ENCODE results near the gene TBC1D8. TPM values are rescaled to one million over a fixed set of nuclear protein-coding genes. Genes with fewer than 3 reads are reported as not detected.

The TBC1D8 gene
- total RNA-seq, result 10 to 100 TPM in 1 of 5 experiments, 1 to 10 TPM in 3, under 1 TPM in 1; 0.87 to 20.1 (median 2.4) TPM
- polyA plus RNA-seq, result under 1 TPM; 0.30 to 0.37 TPM
- total RNA-seq, result 2.4 reads per million, percentile 12 among the genes with 10 or more reads in this experiment

DNA sequence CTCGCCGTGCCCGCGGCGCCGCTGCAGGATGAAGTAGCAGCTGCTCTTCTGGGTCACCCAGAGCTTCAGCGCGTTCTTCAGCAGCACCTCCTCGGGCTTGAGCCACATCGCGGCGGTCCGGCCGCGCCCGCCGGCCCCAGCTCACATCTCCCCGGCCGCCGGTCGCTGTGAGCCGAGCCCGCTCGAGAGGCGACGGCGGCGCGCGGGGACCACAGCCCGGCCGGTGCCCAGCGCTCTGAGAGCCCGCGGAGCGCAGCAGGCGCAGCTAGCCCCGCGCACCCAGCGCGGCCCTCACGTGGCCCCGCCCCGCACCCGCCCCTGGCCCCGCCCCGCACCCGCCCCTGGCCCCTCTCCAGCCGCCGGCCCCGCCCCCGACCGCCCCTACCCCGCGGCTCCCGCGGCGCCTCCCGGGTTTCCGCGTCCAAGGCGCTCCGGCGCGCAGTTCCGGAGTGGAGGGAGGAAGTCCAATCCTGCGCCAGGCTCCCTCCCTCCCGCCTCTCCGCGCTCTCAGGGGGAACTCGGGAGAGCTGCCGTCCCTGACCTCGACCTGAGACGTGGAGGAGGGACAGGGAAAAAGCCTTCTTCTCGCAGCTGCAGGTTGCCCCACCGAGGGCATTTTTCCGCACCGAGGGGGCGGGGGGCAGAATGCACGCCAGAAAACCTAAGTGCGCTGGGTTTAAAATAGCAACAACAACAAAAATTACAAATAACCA lies at the start of gene TBC1D8:
TBC1D8 (minus strand) TSS at position 237 of the 713 bp plus-strand sequence; CDS start at position 108, 129 bp downstream.
- H3K9me3 Mint-ChIP-seq, result no peaks in the 10 kb centered on the region
- H3K27me3 ChIP-seq (ENCODE audit: control insufficient read depth in 2 of 2, insufficient read depth in 2 of 2, low read length in 2 of 2), result peaks cover 0 to 4% of the 10 kb centered on the region in 2 donors
- H3K4me3 Mint-ChIP-seq, result peak within 1 kb of the TSS; percentile 76 to 90 (median 86)
- peaks cover 0 to 75% (median 16%) of the 10 kb centered on the region in 5 donors for H3K27me3 Mint-ChIP-seq
- peaks cover 14 to 36% (median 25%) of the 10 kb centered on the region in 7 donors for H3K4me1 Mint-ChIP-seq
- no peak within 1 kb of the TSS for H3K27ac ChIP-seq (ENCODE audit: low read depth, low read length)
- ChIA-PET POLR2A (interaction anchor here (0.6 to 1.0 kb wide), 2 partner anchors 143 to 149 kb away, joined by 3 read pairs; partner anchors contain the start of gene RPL31), CTCF (interaction anchor here (0.6 kb wide), 1 partner anchor 33 kb away, joined by 3 read pairs; no protein-coding TSS in a partner anchor)
- no peaks in the 10 kb centered on the region for H3K36me3 Mint-ChIP-seq
- ATAC-seq (peak; percentile 89), DNase-seq (peak; percentile 19 to 79 (median 47))
- H3K27ac Mint-ChIP-seq, result peak within 1 kb of the TSS in 7 of 9 donors; percentile 14 to 79 (median 65)
- peaks cover 8 to 19% of the 10 kb centered on the region in 2 donors for H3K4me1 ChIP-seq (ENCODE audit: control insufficient read depth in 2 of 2, insufficient read depth in 2 of 2, low read length in 2 of 2)
- H3K36me3 ChIP-seq (ENCODE audit: control insufficient read depth in 2 of 3, insufficient read depth in 3 of 3, low read length in 3 of 3), result no peaks in the 10 kb centered on the region
- peak within 1 kb of the TSS; percentile 45 for H3K4me3 ChIP-seq (ENCODE audit: low read length)
- intact Hi-C loops (cut with micrococcal nuclease), result loop anchor here (1.0 to 5.0 kb wide), 9 partner anchors 23 to 589 kb away; partner anchors contain the start of genes CNOT11 (in 2 of the 2), RPL31 (in 2 of the 2) and PDCL3 (in 1 of the 2)
- no peaks in the 10 kb centered on the region for H3K9me3 ChIP-seq (ENCODE audit: control insufficient read depth in 2 of 3, low read length in 3 of 3)

DNA sequence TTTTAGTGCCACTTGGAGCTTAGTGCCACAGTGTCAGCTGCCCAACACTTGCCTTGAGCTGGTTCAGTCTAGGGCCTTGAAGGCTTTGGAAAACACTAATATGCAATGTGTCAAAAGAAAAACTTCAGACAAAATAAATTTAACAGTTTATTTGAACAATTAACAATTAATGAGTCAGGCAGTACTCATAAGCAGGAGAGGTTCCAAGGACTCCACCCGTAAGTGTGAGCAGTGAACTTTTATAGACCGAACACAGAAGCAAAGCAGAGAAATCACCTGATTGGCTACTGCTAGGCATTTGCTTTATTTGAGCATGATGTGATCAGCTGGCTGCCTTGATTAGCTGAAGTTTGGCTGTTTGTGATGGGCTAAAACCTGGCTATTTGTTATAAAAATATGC lies 49.5 kb upstream of the TBC1D8 start:
- ATAC-seq (no peak), DNase-seq (no peak)
- H3K27ac ChIP-seq (ENCODE audit: low read depth, low read length), result no peak overlapping the region
- no peaks in the 10 kb centered on the region for H3K4me1 ChIP-seq (ENCODE audit: control insufficient read depth in 2 of 2, insufficient read depth in 2 of 2, low read length in 2 of 2)
- no peaks in the 10 kb centered on the region for H3K27me3 ChIP-seq (ENCODE audit: control insufficient read depth in 2 of 2, insufficient read depth in 2 of 2, low read length in 2 of 2)
- no peaks in the 10 kb centered on the region for H3K36me3 Mint-ChIP-seq
- no peak overlapping the region for H3K4me3 Mint-ChIP-seq
- peaks cover 0 to 1% (median 0%) of the 10 kb centered on the region in 11 donors for H3K9me3 Mint-ChIP-seq
- CTCF ChIA-PET, result no interaction called here
- H3K4me3 ChIP-seq (ENCODE audit: low read length), result no peak overlapping the region
- peaks cover 0 to 3% (median 0%) of the 10 kb centered on the region in 5 donors for H3K27me3 Mint-ChIP-seq
- POLR2A ChIA-PET, result no interaction called here
- no peak overlapping the region for H3K27ac Mint-ChIP-seq
- H3K36me3 ChIP-seq (ENCODE audit: control insufficient read depth in 2 of 3, insufficient read depth in 3 of 3, low read length in 3 of 3), result no peaks in the 10 kb centered on the region
- peaks cover 1 to 12% (median 10%) of the 10 kb centered on the region in 7 donors for H3K4me1 Mint-ChIP-seq
- intact Hi-C loops (cut with micrococcal nuclease), result no loop called here
- H3K9me3 ChIP-seq (ENCODE audit: control insufficient read depth in 2 of 3, low read length in 3 of 3), result no peaks in the 10 kb centered on the region

DNA sequence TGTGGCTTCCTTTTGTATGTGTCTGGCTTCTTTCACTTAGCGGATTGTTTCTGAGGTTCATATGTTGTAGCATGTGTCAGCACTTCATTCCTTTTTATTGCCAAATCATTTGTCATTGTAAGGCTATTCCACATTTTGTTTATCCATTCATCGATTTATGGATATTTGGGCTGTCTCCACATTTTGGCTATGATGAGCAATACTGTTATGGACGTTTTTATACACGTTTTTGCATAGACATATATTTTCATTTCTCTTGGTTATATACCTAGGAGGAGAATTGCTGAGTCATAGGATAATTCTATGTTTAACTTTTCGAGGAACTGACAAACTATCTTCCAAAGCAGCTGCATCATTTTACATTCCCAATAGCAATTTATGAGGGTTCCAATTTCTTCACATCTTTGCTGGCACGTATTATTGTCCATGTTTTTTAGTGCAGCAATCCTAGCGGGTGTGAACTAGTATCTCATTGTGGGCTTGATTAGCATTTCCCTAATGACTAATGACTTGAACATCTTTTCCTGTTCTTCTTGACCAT lies 48.1 kb upstream of the TBC1D8 start:
- Histone ChIP-seq H3K9me3 (ENCODE audit: control insufficient read depth in 2 of 3, low read length in 3 of 3) (no peaks in the 10 kb centered on the region), H3K27ac (ENCODE audit: low read depth, low read length) (no peak overlapping the region), H3K4me1 (ENCODE audit: control insufficient read depth in 2 of 2, insufficient read depth in 2 of 2, low read length in 2 of 2) (no peaks in the 10 kb centered on the region), H3K27me3 (ENCODE audit: control insufficient read depth in 2 of 2, insufficient read depth in 2 of 2, low read length in 2 of 2) (no peaks in the 10 kb centered on the region), H3K36me3 (ENCODE audit: control insufficient read depth in 2 of 3, insufficient read depth in 3 of 3, low read length in 3 of 3) (no peaks in the 10 kb centered on the region), H3K4me3 (ENCODE audit: low read length) (no peak overlapping the region)
- H3K27me3 Mint-ChIP-seq, result peaks cover 0 to 3% (median 0%) of the 10 kb centered on the region in 5 donors
- ATAC-seq, result no peak
- H3K27ac Mint-ChIP-seq, result no peak overlapping the region
- CTCF ChIA-PET, result interaction anchor here (0.7 kb wide), 1 partner anchor 31 kb away, joined by 4 read pairs; no protein-coding TSS in a partner anchor
- POLR2A ChIA-PET, result no interaction called here
- DNase-seq, result no peak
- H3K4me3 Mint-ChIP-seq, result no peak overlapping the region
- H3K9me3 Mint-ChIP-seq, result peaks cover 0 to 1% (median 0%) of the 10 kb centered on the region in 11 donors
- no peaks in the 10 kb centered on the region for H3K36me3 Mint-ChIP-seq
- intact Hi-C loops (cut with micrococcal nuclease), result no loop called here
- no peaks in the 10 kb centered on the region for H3K4me1 Mint-ChIP-seq

DNA sequence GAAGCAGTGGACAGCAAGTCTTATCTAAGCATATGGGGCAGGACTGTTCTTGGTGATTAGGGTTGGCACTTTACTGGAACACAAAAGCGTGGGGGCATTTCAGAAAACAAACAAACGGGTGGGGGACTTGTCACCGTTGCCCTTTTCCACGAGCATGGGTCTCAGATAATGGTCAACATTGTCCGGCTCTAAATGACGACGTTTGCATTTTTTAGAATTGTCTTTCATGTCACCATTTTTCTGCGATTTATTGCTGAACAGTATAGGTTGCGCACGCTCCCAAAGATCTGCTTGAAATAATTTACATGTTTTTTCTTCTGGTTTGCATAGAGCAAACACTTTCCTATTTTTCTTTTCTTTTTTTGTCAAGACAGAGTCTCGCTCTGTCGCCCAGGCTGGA lies 46.6 kb upstream of the TBC1D8 start:
- intact Hi-C loops (cut with micrococcal nuclease), result no loop called here

DNA sequence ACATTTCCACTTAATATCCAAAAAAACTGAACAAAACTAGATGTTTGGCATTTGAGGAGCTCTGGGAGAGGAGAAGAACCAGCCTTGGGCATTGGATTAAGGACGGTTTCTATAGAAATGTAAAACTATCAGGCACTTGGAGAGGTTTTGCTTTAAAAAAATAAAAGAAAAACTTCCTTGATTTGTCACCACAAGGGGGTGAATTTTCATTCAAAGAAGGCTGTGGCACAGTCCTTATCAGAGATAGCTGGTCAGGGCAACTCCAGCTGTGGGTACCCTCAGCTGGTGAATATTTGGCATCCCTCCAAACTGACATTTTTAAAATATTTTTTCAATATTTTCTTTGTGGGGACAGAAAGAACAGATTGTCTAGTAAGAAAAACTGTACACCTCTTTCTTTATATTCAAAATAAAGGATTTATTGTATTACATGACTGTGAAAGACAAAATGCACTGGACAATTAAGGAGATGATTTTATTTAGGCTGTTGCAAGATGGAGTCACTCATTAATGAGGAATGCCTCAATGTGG lies 46.1 kb upstream of the TBC1D8 start:
- no peak overlapping the region for H3K4me3 Mint-ChIP-seq
- H3K9me3 Mint-ChIP-seq, result peaks cover 0 to 1% (median 0%) of the 10 kb centered on the region in 11 donors
- no peaks in the 10 kb centered on the region for H3K36me3 ChIP-seq (ENCODE audit: control insufficient read depth in 2 of 3, insufficient read depth in 3 of 3, low read length in 3 of 3)
- ATAC-seq (no peak), DNase-seq (peak in 1 of 9 donors; percentile 9)
- peaks cover 0 to 7% (median 0%) of the 10 kb centered on the region in 5 donors for H3K27me3 Mint-ChIP-seq
- no peaks in the 10 kb centered on the region for H3K4me1 ChIP-seq (ENCODE audit: control insufficient read depth in 2 of 2, insufficient read depth in 2 of 2, low read length in 2 of 2)
- intact Hi-C loops (cut with micrococcal nuclease), result no loop called here
- no peaks in the 10 kb centered on the region for H3K9me3 ChIP-seq (ENCODE audit: control insufficient read depth in 2 of 3, low read length in 3 of 3)
- H3K36me3 Mint-ChIP-seq, result no peaks in the 10 kb centered on the region
- no peak overlapping the region for H3K27ac ChIP-seq (ENCODE audit: low read depth, low read length)
- ChIA-PET POLR2A (interaction anchor here (0.6 kb wide), 1 partner anchor 166 kb away, joined by 3 read pairs; no protein-coding TSS in a partner anchor), CTCF (interaction anchor here (0.9 to 2.3 kb wide), 3 partner anchors 8 to 587 kb away, joined by 3 to 10 read pairs (median 4); no protein-coding TSS in a partner anchor)
- no peaks in the 10 kb centered on the region for H3K27me3 ChIP-seq (ENCODE audit: control insufficient read depth in 2 of 2, insufficient read depth in 2 of 2, low read length in 2 of 2)
- H3K4me3 ChIP-seq (ENCODE audit: low read length), result no peak overlapping the region
- H3K27ac Mint-ChIP-seq, result peak overlapping the region in 1 of 9 donors; percentile 6
- H3K4me1 Mint-ChIP-seq, result no peaks in the 10 kb centered on the region

More for the DNA sequence above, 46.6 kb upstream of the TBC1D8 start:
- H3K9me3 ChIP-seq (ENCODE audit: control insufficient read depth in 2 of 3, low read length in 3 of 3), result no peaks in the 10 kb centered on the region
- no peak overlapping the region for H3K27ac ChIP-seq (ENCODE audit: low read depth, low read length)
- ATAC-seq, result no peak
- Mint-ChIP-seq H3K9me3 (peaks cover 0 to 1% (median 0%) of the 10 kb centered on the region in 11 donors), H3K4me1 (no peaks in the 10 kb centered on the region), H3K4me3 (no peak overlapping the region), H3K27me3 (peaks cover 0 to 7% (median 0%) of the 10 kb centered on the region in 5 donors), H3K36me3 (no peaks in the 10 kb centered on the region), H3K27ac (peak overlapping the region in 1 of 9 donors; percentile 6)
- ChIA-PET CTCF (interaction anchor here (0.9 to 2.3 kb wide), 2 partner anchors 8 to 570 kb away, joined by 4 to 10 read pairs; no protein-coding TSS in a partner anchor), POLR2A (no interaction called here)
- no peaks in the 10 kb centered on the region for H3K27me3 ChIP-seq (ENCODE audit: control insufficient read depth in 2 of 2, insufficient read depth in 2 of 2, low read length in 2 of 2)
- no peaks in the 10 kb centered on the region for H3K36me3 ChIP-seq (ENCODE audit: control insufficient read depth in 2 of 3, insufficient read depth in 3 of 3, low read length in 3 of 3)
- H3K4me1 ChIP-seq (ENCODE audit: control insufficient read depth in 2 of 2, insufficient read depth in 2 of 2, low read length in 2 of 2), result no peaks in the 10 kb centered on the region
- H3K4me3 ChIP-seq (ENCODE audit: low read length), result no peak overlapping the region
- DNase-seq, result no peak

DNA sequence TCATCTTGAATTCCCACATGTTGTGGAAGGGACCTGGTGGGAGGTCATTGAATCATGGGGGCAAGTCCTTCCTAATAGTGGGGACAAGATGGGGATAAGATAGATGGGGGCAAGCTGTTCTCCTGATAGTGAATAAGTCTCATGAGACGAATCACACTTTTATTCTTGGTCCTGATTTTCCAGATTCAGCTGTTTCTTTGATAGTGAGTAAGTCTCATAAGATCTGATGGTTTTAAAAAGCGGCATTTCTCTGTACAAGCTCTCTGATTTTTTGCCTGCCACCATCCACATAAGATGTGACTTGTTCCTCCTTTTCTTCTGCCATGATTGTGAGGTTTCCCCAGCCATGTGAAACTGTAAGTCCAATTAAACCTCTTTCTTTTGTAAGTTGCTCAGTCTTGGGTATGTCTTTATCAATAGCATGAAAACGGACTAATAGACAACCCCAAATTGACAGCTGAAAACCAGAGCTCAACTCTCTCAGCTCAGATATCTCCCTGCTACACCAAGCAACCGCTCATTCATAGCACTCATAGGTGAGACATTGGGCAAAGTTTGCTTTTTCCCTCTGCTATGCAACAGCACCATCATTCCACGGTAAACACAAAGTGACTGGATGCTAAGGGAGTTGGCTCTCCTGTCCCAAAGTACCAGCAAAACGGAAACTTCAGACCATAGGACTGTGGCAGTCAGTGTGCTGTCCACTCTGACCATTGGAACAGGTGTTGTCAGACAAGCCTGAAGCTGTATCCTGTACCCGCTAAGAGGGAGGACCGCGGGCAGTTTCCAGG lies 44.9 kb upstream of the TBC1D8 start:
- no peak overlapping the region for H3K27ac ChIP-seq (ENCODE audit: low read depth, low read length)
- CTCF ChIA-PET, result interaction anchor here (1.1 to 2.3 kb wide), 3 partner anchors 10 to 586 kb away, joined by 3 to 10 read pairs (median 4); no protein-coding TSS in a partner anchor
- no peaks in the 10 kb centered on the region for H3K4me1 ChIP-seq (ENCODE audit: control insufficient read depth in 2 of 2, insufficient read depth in 2 of 2, low read length in 2 of 2)
- no peaks in the 10 kb centered on the region for H3K27me3 ChIP-seq (ENCODE audit: control insufficient read depth in 2 of 2, insufficient read depth in 2 of 2, low read length in 2 of 2)
- POLR2A ChIA-PET, result interaction anchor here (0.6 kb wide), 1 partner anchor 43 kb away, joined by 3 read pairs; no protein-coding TSS in a partner anchor
- H3K36me3 ChIP-seq (ENCODE audit: control insufficient read depth in 2 of 3, insufficient read depth in 3 of 3, low read length in 3 of 3), result no peaks in the 10 kb centered on the region
- no peak overlapping the region for H3K4me3 ChIP-seq (ENCODE audit: low read length)
- intact Hi-C loops (cut with micrococcal nuclease), result no loop called here
- ATAC-seq (no peak), DNase-seq (no peak)
- Mint-ChIP-seq H3K4me3 (no peak overlapping the region), H3K27me3 (peaks cover 0 to 9% (median 0%) of the 10 kb centered on the region in 5 donors), H3K9me3 (peaks cover 0 to 1% (median 0%) of the 10 kb centered on the region in 11 donors), H3K36me3 (no peaks in the 10 kb centered on the region), H3K27ac (no peak overlapping the region), H3K4me1 (no peaks in the 10 kb centered on the region)
- H3K9me3 ChIP-seq (ENCODE audit: control insufficient read depth in 2 of 3, low read length in 3 of 3), result no peaks in the 10 kb centered on the region
